HG03558 (cell line): ENCODE results near the gene RTL10.
"Not testable (repeated sequence)": the region's sequence is repeated elsewhere in the genome, so short reads cannot be mapped to it uniquely, and the experiment has no call there.

ENCODE experiments used
- ATAC-seq: cut with Tn5 transposase; IDR thresholded peaks from one replicate; pipeline ENCODE4 v1.9.1; 2021; ENCODE audit warnings: moderate number of reproducible peaks; ENCODE audit not compliant: unreplicated experiment; ENCODE audit errors: extremely low read depth

RTL10 gene

DNA sequence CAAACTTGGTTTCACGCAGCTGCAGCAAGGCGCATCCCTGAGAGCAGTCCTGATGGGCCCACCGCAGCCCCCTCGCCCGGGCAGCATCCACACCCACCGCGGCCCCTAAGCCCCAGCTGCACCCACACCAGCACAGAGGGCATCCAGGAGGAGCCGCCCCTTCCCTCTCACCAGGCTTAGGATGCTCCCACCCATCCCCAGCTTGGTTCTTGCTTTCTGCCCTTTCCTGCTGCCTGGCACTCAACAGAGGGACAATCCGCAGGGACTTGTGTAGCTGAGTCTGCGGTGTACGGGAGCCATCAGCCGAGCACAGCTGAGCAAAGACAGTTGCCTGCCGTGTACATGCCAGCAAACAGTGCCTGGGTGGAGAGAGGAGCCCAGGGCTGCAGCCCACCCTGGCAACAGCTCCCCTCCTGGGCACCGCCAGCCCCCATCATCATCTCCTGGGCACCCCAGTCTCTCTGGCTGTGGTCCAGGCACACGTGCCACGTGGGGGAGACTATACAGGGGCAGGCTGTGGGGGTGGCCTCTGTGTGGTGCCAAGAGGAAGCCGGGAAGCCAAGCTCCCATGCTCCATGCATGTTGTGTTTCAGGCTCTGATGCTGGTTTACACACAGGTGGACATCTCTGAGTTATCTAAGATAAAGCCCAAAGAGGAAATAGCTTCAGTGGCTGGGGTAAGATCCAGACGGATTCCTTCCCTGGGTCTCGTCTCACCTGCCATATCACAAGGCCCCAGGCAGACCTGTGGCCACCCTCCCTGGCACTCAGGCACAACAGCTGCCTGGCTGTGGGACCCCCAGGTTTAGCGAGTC lies 36.0 kb upstream of the RTL10 start:
- ATAC-seq = no peak

DNA sequence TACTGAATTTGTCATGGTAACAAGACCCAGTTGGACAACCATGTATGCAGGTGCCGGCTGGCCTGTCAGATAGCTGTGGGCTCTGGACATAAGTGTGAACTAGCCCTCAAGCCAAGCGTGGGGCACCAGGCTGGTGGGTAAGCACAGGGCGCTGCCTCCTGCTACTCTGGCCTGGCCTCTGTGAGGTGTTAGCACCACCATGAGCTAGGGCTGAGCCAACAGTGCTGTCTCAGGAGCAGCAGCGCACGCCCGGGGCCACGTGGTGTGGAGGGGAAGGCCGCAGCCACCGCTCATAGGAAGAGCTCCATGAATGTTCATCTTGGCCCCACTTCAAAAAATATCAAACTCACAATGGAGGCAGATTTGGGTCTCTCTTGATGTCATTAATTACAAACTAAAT lies 35.3 kb upstream of the RTL10 start:
- ATAC-seq = no peak

DNA sequence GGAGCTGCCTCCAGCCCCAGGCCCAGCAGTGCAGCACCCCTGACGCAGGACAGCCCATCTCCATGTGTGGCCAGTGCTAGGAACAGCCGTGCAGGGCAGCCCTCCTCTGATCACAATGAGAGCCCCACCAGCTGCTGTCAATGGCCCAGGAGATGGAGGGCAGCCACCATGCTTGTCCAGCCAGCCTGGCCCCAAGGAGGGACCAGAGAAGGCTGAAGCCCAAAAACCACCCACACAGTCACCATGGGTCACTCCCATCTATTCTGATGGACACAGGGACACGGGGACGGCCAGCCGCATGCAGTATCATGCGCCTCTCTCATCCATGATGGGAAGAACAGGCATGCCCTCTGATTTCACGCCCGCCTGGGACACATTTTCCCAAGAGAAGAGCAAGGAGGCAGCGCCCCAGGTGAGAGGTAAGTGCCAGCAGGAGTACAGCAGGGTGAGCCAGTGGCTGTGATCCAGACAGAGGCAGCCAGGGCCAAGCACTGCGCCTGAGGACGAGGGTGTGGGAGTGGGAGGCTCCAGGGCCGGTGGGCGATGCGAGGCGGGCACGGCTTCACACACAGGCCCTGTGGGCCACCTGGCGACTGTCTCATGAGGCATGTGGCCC lies 33.6 kb upstream of the RTL10 start:
- ATAC-seq = no peak

DNA sequence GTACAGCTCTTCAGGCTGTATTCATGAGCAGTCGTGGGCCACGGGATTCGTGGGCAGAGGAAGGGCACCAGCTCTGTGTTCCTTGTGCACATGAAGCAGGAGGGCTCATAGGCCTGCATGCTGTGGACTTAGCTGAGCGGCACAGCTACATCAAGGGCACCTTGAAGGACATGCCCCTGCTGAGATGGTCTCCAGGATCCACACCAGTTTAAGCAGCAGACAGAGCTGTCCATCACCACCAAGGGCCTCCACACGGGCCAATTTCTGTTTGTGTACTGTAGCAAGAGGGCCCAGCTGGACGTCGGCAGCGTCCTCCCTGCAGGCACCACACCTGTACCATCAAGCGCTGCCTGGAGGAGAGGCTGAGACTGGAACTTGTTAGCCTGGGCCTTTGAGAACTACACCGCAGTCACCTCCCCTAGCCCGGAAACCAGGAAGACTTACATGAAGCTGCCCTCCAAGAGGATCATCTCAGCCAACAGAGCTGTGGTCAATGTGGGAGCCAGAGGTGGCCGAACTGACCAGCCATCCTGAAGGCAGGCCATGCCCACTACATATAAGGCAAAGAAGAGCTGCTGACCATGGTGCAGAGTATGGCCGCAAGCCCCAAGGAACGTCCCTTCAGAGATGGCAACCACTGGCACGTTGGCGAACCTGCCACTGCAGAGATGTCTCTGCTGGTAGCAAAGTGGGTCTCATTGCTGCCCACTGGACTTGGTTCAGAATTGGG lies 32.7 kb upstream of the RTL10 start:
- no peak for ATAC-seq

DNA sequence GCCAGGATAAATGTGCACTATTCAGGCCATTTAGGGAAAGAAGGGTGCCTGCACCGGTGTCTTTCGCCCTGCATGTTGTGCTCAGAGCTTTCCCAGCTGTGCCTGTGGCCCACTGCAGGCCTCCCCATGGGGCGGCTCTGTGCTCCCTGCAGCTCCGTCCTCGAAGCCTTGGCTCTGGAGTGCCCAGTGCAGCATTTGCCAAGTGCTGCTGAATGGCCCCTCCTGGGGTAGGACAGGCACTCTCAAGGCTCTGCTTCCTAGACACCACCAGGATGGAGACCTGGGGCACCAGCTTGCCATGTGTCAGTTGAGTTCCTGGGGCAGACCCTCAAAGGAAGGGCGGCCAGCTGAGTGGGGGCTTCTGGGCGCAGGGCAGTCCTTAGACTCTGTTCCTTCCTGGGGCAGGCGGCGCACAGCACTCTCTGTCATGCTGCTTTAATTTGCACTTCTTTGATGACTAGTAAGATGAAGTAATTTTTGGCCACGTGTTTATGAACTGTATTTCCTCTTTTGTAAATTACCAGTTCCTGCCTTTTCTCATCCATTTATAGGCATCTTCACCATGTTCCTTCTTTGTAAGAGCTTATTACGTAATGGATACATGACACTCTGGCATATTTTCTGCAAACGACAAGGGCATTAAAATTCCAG lies 32.1 kb upstream of the RTL10 start:
- ATAC-seq = no peak

DNA sequence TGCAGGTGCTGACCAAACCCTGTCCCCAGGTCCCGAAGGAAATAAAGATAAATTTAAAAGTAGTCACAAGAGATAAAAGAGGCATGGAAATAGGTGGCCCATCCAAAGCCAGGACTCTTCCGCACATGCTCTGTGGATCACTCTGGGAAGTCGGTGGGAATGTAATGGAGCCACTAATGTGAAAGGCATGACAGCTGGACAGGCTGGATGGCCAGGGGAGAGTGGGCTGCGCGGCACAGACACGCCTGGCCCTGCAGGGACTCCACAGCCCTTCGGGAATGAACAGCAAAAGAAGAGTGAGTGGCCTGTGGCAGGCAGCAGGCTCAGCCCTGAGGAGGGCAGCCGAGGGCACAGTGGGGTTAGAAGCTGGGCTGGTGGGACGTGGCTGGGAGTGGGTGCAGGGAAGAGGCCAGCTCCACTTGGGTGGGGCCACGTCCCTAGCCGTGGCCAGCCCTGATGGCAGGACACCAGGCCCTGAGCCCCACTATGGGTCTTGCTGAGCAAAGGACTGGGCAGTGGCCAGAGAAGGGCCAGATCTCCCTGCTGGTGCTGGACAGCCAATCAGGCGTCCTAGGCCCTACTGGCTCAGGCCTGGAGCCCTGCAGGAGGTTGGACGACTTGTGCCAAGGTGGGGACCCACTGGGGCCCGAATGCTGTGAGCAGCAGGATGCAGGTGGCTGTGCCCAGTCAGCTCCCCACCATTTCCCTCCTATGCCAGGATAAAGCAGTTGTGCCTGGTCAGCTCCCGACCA lies 31.3 kb upstream of the RTL10 start:
- ATAC-seq = no peak

DNA sequence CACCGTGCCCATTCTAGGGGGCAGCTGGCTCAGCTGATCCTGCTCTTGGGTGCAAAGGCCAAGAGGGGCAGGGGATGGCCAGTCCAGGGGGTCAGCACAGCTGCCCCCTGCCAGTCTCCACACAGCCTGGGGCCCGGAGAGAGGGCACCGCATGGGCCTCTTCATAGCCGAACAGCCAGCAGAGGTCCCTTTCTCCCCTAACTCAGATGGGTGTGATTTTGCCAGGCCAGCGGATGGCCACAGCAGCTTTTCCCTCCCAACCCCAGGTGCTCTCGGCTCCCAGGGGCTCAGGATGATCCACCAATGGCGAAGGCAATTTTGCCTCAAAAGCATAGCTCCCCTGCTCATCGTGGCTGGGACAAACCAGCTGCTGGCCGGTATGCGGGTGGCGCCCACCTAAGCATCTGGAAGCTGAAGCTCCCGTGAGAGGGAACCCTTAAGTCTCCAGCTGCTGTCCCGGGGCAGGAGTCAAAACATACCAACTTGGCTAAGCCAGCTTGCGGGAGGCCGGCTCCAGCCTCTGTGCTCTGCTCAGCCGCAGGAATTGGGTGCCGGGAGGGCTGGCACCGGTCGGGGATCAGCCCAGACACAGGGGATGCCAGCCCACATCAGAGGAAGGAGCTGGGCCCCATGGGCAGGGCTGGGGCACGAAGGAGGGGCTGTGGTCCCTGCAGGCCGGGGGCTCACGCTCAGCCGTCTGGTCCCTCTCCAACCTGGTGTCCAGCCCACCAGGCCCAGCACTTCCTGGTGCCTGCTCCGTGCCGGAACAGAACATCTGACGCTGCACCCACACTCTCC lies 30.5 kb upstream of the RTL10 start:
- no peak for ATAC-seq

DNA sequence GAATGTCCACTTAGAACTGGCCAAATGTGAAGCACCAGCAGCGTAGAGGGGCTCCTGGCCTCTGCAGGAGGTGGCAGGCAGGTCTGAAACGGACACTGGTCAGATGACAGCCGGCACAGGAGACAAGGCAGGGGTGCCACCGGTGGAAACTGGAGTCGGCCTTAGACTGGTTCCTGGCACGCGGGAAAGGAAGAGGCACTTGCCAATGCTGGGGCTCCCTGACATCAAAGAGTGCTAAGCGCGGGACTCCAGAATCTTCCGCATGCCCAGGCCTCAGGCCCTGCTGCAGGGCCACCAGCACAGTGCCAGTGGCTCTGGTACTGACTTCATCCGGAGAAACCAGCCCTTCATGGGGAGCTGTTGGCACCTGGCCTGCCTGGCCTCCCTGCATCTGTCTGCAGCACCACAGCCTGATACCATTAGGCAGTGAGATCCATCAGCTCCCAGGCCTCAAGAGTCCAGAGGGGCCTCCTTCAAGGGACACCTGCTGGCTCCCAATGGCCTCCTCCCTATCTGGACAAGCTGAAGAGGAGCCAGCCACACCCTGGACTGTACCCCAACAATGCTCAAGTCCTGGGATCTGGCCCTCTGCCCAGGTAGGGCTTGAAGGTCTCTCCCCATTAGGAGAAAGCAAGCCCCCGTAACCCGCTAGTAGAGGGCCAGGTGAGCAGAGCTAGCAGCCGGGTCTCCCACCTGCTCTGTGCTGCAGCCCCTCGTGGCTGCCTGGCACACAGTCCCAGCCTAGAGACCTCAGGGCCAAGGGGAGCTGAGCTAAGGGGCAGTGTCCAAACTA lies 29.7 kb upstream of the RTL10 start:
- no peak for ATAC-seq

DNA sequence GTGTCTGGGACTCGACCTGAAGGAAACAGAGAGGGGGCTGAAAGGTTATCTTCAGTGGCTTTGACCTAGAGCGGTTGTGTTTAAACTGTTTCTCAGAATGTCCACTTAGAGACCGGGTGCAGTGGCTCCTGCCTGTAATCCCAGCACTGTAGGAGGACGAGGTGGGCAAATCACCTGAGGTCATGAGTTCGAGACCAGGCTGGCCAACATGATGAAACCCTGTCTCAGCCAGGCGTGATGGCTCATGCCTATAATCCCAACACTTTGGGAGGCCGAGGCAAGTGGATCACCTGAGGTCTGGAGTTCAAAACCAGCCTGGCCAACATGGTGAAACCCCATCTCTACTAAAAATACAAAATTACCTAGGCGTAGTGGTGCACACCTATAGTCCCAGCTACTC lies 28.8 kb upstream of the RTL10 start:
- ATAC-seq = not testable (repeated sequence)

DNA sequence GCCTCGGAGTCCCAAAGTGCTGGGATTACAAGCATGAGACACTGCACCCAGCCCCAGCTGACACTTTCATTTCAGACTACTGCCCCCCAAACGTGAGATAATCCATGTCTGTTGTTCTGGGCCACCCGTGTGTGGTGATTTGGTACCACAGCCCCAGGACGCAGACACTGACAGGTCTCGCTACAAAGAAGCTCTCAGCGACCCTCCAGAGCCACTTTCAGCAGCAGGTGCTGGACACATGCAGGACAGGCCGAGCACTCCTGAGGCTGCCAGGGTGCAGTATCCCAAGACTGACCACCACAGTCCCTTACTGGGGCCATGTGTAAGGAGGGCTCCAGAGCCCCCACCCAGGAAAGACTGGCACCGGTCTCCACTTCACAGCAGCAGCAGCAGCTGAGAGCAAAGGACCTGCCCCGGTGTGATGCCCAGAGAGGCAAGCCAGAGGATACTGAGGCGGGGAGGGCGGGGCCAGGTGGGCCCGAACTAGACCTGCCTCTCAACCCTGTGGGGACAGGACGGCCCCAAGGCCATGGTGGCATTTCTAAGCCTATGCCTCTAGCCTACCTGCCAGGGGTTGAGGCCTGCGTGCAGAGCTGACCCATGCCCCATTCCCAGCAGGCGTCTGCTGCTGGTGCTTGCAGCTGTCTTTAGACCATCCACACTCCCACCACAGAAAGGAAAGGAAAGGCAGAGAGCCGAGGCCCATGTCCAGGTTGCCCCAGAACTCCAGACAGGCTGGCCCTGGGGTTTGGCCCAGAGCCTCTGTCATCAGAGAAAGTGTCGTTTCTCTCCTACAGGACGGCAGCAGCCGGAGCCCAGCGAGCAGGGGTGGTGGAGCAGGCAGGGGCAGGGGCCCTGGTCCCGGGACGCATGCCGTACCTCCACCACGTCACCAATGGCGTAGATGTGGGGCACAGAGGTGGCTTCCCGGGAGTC lies 28.0 kb upstream of the RTL10 start:
- ATAC-seq = no peak

DNA sequence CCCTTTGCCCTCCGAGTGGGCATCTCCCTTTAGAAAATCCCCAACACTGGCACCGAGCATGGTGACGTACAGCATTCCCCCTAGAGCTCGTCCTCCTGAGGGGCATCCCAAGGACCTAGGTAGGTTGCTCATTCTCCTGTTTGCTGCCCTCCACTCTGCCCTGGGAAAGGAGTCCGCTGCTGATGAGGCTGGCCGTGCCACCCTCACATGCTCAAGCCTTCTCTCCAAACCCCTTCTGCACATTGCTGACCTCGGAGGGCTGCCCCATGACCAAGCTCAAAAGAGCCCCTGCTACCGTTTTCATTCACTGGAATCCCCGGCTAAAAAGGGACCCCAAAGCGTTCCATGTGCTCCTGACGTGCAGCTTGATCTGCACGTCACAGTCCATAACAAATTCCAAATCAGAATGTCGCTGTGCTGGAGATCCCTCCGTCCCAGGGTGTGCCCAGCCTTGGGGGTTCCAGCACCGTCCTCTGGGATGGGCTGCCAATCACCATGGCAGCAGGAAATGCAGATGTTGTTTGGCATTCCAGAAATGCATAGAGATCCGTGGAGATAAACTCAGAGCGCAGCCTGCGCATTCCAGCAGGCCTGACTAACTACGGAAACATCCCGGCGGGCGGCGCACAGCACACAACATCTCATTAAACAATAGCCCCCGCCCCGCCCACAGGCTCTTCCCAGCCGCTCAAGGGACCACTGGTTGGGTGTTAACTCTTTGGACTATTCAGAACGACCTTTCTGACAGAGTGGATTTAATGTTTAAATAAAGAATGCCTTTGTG lies 26.3 kb upstream of the RTL10 start:
- no peak for ATAC-seq

DNA sequence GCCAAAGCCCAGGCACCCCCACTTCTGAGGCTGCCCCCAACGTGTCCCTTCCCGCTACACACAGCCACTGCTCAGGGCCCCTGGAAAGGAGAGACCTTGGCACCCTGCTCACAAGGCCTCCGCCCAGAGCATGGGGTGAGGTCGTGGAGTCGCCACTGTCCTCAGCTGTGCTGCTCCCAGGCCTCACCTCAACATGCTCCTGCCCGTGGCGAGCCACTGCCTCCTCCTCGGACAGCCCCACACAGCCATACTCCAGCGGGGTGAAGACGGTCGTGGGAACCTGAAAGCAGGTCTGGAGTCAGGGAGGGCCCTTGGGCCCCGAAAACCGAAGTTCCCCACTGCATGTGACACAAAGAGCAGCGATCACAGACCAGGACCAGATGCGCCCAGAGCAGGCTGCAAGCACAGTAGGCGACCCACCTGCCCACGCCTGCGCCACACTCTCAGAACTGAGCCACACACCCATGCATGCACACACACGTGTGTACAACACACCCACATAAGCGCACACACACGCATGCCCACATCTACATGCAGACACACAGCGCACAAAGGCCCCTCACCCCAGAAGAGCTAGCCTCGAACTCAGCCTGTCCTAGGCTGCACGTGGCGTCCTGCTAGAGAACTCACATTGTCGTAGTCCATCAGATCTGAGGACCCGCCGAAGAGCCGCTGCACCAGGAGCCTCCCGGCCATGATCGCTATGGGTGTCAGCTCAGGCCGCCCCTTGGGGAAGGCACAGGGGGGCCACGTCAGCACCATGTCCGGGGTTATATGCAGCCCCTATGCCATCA lies 25.5 kb upstream of the RTL10 start:
- ATAC-seq = no peak

DNA sequence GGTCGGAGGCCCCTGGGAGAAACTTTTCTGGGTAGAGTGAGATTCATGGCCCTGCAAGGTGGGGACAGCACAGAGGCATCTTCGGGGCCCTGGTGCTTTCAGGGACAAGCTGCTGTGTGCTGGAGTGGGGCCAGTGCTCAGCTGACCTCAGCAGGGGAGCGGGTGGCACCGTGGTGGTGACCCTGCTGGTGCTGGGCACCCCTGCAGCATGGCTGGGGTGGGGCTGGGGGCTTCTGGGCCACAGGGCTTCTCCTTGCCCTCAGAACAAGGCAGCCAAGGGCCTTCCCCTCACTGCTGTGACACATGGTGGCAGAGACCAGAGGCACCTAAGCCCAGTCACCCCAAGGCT lies 24.9 kb upstream of the RTL10 start:
- no peak for ATAC-seq

DNA sequence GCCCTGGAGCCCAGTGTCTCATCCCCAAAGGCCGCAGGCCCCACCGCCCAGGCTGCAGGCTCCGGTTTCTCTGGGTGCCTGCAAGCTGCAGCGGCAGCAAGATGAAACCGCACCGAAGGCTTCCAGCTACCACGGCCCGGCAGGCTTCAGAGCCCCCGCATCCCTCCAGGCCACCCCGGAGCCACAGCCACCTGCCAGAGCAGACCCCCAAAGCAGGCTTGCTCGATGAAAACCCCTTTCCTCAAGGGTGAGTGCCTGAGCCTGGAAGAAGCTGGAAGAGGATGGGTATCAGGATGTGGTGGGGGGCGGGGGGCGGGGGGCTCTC lies 24.5 kb upstream of the RTL10 start:
- ATAC-seq = no peak

DNA sequence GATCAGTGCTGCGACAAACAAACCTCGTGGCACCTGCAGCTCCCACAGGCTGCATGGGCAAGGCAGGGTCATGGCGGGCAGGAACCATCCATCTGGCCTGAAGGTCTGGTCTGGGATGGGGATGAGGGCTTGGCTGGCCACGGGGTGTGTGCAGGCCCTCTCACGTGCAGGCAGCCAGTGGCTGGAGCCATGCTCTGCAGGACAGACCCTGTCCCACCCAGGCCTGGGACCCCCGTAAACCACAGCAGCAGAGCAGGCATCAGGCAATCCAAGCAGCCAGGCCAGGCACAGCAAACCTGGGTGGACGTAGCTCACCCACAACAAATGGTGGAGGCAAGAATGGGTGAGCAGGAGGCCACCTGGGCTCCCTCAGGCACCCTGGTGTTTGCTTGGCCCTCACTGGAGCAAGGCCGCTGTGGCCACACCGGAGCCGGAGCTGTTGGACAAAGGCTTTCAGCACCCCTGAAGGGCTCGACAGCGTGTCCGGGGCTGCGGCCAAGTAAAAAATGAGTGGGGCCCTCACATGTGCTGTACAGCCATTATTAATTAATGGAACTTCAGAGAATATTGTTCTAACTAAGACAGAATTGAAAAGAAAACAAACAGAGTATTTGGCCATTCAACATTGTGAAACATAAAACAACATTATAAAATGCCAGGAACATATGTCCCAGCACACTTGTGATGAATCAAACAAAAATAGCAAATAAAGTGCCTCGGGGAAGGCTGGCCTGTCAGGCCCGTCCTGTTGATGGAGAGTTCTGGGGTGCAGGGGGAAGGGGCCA lies 24.0 kb upstream of the RTL10 start:
- ATAC-seq = no peak
